DND-41 (cell line): ENCODE data around the gene CD96.

Experiments used
- CTCF ChIP-seq: IDR thresholded peaks from 2 replicates; pipeline ENCODE4 v1.5.1; 2012; ENCODE audit warnings: borderline replicate concordance, low read length, moderate library complexity, mild to moderate bottlenecking; ENCODE audit not compliant: poor library complexity, severe bottlenecking; ENCODE audit errors: extremely low read depth
- EZH2 ChIP-seq: IDR thresholded peaks from 3 replicates; pipeline ENCODE4 v1.6.1; 2012; ENCODE audit warnings: borderline replicate concordance, low read depth, mild to moderate bottlenecking, moderate library complexity, low read length, inconsistent platforms; ENCODE audit not compliant: severe bottlenecking

- TF ChIP-seq CTCF (no peak), EZH2 (no peak)
Observed at GRCh38 chr3:111538111-111538510, 3.9 kb upstream of the CD96 start.
